ENCODE results near the gene ILF2. TPM values are rescaled to one million over a fixed set of nuclear protein-coding genes. Genes with fewer than 3 reads are reported as not detected.

Gene ILF2
- total RNA-seq, 1 donor from 2014 or later, result 185 TPM

DNA sequence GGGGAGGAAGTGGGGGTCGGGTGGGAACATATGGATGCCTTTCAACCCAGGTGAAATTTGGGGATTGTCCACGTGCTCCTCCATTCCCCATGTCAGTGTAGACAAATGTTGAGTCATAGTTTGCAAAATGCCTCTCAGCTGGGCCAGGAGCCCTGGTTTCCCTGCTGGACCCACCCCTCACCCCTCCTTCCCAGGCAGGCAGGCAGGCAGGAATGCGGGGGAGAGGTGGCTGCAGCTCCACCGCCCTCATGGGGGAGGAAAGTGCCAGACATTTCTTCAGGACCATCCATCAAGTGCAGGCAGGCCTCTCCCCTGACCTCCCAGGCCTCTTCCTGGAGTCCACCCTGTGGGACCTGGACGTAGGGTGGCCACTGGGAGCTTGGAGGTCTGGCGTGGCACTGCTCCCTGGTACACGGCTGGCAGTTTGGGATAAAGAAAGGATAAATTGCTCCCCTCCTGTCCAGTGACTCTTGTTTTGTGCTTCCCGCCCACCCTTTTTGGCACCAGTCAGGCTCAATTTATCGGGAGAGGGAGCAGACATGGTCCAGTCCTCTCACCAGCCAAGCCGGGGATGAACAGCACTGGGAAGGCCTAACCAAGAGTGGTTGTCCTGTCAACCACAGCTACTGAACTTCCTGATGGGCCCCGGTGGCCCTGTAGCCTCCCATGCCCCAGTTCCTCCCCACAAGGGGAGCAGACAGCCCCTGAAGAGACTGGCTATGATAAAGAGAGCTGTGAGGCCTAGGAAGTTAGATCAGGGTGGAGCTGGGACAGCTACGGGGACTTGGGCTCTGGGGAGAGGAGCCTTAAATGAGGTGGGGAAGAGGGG, 26.6 kb upstream of the ILF2 start:
- Histone ChIP-seq H2AFZ (ENCODE audit: low read depth, low read length) (peak overlapping the region; percentile 88), H3K4me3 (ENCODE audit: insufficient read depth, low read depth, low read length) (no peak overlapping the region), H3K27ac (ENCODE audit: low read depth, low read length) (no peak overlapping the region), H4K20me1 (ENCODE audit: insufficient read depth, low read length) (no peaks in the 10 kb centered on the region), H3K79me2 (ENCODE audit: insufficient read depth, low read length) (no peaks in the 10 kb centered on the region), H3K36me3 (ENCODE audit: insufficient read depth, low read length) (no peaks in the 10 kb centered on the region), H3K9ac (ENCODE audit: low read length) (no peak overlapping the region), H3K4me1 (ENCODE audit: insufficient read depth, low read length) (peaks cover 6% of the 10 kb centered on the region), H3K9me3 (ENCODE audit: insufficient read depth, low read depth, low read length) (no peaks in the 10 kb centered on the region), H3K27me3 (ENCODE audit: insufficient read depth, low read length) (no peaks in the 10 kb centered on the region), H3K4me2 (ENCODE audit: low read length) (peak overlapping the region; percentile 30)
- Mint-ChIP-seq H3K36me3 (ENCODE audit: low read depth, unreplicated experiment) (no peaks in the 10 kb centered on the region), H3K27ac (ENCODE audit: unreplicated experiment) (peak overlapping the region; percentile 55), H3K4me3 (ENCODE audit: unreplicated experiment) (no peak overlapping the region), H3K27me3 (ENCODE audit: low read depth, unreplicated experiment) (peaks cover 3% of the 10 kb centered on the region), H3K4me1 (ENCODE audit: low read depth, unreplicated experiment) (peaks cover 16% of the 10 kb centered on the region), H3K9me3 (ENCODE audit: unreplicated experiment) (no peaks in the 10 kb centered on the region)
- FAIRE-seq (no peak), DNase-seq (ENCODE audit: low read depth) (peak; percentile 70)
- TF ChIP-seq EZH2 (IDR thresholded peaks at IDR 0.05; ENCODE audit: insufficient read depth, low read length), result no peak
- TF ChIP-seq, protein P1, sequence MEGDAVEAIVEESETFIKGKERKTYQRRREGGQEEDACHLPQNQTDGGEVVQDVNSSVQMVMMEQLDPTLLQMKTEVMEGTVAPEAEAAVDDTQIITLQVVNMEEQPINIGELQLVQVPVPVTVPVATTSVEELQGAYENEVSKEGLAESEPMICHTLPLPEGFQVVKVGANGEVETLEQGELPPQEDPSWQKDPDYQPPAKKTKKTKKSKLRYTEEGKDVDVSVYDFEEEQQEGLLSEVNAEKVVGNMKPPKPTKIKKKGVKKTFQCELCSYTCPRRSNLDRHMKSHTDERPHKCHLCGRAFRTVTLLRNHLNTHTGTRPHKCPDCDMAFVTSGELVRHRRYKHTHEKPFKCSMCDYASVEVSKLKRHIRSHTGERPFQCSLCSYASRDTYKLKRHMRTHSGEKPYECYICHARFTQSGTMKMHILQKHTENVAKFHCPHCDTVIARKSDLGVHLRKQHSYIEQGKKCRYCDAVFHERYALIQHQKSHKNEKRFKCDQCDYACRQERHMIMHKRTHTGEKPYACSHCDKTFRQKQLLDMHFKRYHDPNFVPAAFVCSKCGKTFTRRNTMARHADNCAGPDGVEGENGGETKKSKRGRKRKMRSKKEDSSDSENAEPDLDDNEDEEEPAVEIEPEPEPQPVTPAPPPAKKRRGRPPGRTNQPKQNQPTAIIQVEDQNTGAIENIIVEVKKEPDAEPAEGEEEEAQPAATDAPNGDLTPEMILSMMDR (IDR thresholded peaks at IDR 0.05; ENCODE audit: insufficient read depth, low read depth, low read length), result no peak

DNA sequence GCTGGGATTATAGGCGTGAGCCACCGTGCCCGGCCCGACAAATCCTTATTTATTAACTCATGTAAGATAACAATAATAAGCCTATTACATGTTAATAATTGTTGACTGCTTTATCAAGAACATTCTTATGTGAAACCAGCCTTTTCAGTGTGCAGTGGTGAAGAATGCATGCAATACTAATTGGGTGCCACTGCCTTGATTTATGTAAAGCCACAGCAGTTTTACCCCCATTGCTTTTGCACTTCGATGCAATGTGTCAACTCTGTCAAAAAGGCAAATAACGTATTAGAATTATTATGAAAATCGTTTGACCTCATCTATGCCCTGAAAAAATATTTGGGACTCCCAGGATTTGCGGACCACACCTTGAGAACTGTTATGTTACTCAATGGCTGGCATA, 25.9 kb upstream of the ILF2 start:
- H3K4me1 ChIP-seq (ENCODE audit: insufficient read depth, low read length), result peaks cover 6% of the 10 kb centered on the region
- H3K36me3 ChIP-seq (ENCODE audit: insufficient read depth, low read length), result no peaks in the 10 kb centered on the region
- no peak for TF ChIP-seq EZH2 (IDR thresholded peaks at IDR 0.05; ENCODE audit: insufficient read depth, low read length)
- TF ChIP-seq, protein P1 (IDR thresholded peaks at IDR 0.05; ENCODE audit: insufficient read depth, low read depth, low read length), result no peak
- no peaks in the 10 kb centered on the region for H3K36me3 Mint-ChIP-seq (ENCODE audit: low read depth, unreplicated experiment)
- FAIRE-seq (no peak), DNase-seq (ENCODE audit: low read depth) (no peak)
- no peak overlapping the region for H3K27ac ChIP-seq (ENCODE audit: low read depth, low read length)
- peaks cover 3% of the 10 kb centered on the region for H3K27me3 Mint-ChIP-seq (ENCODE audit: low read depth, unreplicated experiment)
- H2AFZ ChIP-seq (ENCODE audit: low read depth, low read length), result no peak overlapping the region
- H3K79me2 ChIP-seq (ENCODE audit: insufficient read depth, low read length), result no peaks in the 10 kb centered on the region
- no peaks in the 10 kb centered on the region for H3K9me3 Mint-ChIP-seq (ENCODE audit: unreplicated experiment)
- no peaks in the 10 kb centered on the region for H4K20me1 ChIP-seq (ENCODE audit: insufficient read depth, low read length)
- H3K4me2 ChIP-seq (ENCODE audit: low read length), result no peak overlapping the region
- no peak overlapping the region for H3K4me3 Mint-ChIP-seq (ENCODE audit: unreplicated experiment)
- no peak overlapping the region for H3K9ac ChIP-seq (ENCODE audit: low read length)
- H3K4me3 ChIP-seq (ENCODE audit: insufficient read depth, low read depth, low read length), result no peak overlapping the region
- H3K27me3 ChIP-seq (ENCODE audit: insufficient read depth, low read length), result no peaks in the 10 kb centered on the region
- no peak overlapping the region for H3K27ac Mint-ChIP-seq (ENCODE audit: unreplicated experiment)
- H3K4me1 Mint-ChIP-seq (ENCODE audit: low read depth, unreplicated experiment), result peaks cover 16% of the 10 kb centered on the region
- H3K9me3 ChIP-seq (ENCODE audit: insufficient read depth, low read depth, low read length), result no peaks in the 10 kb centered on the region

DNA sequence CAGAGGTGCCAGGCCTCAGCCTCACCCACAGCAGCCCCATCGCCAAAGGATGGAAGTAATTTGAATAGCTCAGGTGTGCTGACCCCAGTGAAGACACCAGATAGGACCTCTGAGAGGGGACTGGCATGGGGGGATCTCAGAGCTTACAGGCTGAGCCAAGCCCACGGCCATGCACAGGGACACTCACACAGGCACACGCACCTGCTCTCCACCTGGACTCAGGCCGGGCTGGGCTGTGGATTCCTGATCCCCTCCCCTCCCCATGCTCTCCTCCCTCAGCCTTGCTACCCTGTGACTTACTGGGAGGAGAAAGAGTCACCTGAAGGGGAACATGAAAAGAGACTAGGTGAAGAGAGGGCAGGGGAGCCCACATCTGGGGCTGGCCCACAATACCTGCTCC, 22.7 kb upstream of the ILF2 start:
- TF ChIP-seq EZH2 (IDR thresholded peaks at IDR 0.05; ENCODE audit: insufficient read depth, low read length), result no peak
- TF ChIP-seq, protein P1 (IDR thresholded peaks at IDR 0.05; ENCODE audit: insufficient read depth, low read depth, low read length), result no peak
- no peak overlapping the region for H2AFZ ChIP-seq (ENCODE audit: low read depth, low read length)
- H4K20me1 ChIP-seq (ENCODE audit: insufficient read depth, low read length), result no peaks in the 10 kb centered on the region
- H3K27me3 ChIP-seq (ENCODE audit: insufficient read depth, low read length), result no peaks in the 10 kb centered on the region
- Mint-ChIP-seq H3K36me3 (ENCODE audit: low read depth, unreplicated experiment) (no peaks in the 10 kb centered on the region), H3K4me1 (ENCODE audit: low read depth, unreplicated experiment) (peaks cover 10% of the 10 kb centered on the region), H3K9me3 (ENCODE audit: unreplicated experiment) (no peaks in the 10 kb centered on the region), H3K4me3 (ENCODE audit: unreplicated experiment) (no peak overlapping the region), H3K27me3 (ENCODE audit: low read depth, unreplicated experiment) (peaks cover 15% of the 10 kb centered on the region), H3K27ac (ENCODE audit: unreplicated experiment) (no peak overlapping the region)
- FAIRE-seq, result no peak
- no peak overlapping the region for H3K27ac ChIP-seq (ENCODE audit: low read depth, low read length)
- no peak overlapping the region for H3K4me2 ChIP-seq (ENCODE audit: low read length)
- H3K9me3 ChIP-seq (ENCODE audit: insufficient read depth, low read depth, low read length), result no peaks in the 10 kb centered on the region
- DNase-seq (ENCODE audit: low read depth), result no peak
- H3K36me3 ChIP-seq (ENCODE audit: insufficient read depth, low read length), result no peaks in the 10 kb centered on the region
- H3K79me2 ChIP-seq (ENCODE audit: insufficient read depth, low read length), result no peaks in the 10 kb centered on the region
- no peak overlapping the region for H3K9ac ChIP-seq (ENCODE audit: low read length)
- peaks cover 5% of the 10 kb centered on the region for H3K4me1 ChIP-seq (ENCODE audit: insufficient read depth, low read length)
- H3K4me3 ChIP-seq (ENCODE audit: insufficient read depth, low read depth, low read length), result no peak overlapping the region
